Mucosa of descending colon (tissue), 3 donors: ENCODE measurements around the gene HAND2. TPM values are rescaled to one million over a fixed set of nuclear protein-coding genes. Genes with fewer than 3 reads are reported as not detected.

Experiments used
- ATAC-seq: fragments of 200-7000 bp; cut with Tn5 transposase; one replicate; pipeline ENCODE4 v1.9.1; 2020; ENCODE audit warnings: mild to moderate bottlenecking, moderate library complexity
- DNase-seq, 3 donors: peaks; one replicate each; pipeline ENCODE4 v3.0.0-alpha.2; 2020
- H3K36me3 ChIP-seq: fragments of 200-600 bp; one replicate; pipeline ENCODE4 v1.8.0; 2021; ENCODE audit warnings: low read depth, mild to moderate bottlenecking
- H3K4me1 ChIP-seq: fragments of 200-600 bp; one replicate; pipeline ENCODE4 v1.8.0; 2021; ENCODE audit warnings: low read depth, mild to moderate bottlenecking
- H3K4me3 ChIP-seq: fragments of 200-600 bp; one replicate; pipeline ENCODE4 v1.8.0; 2021; ENCODE audit warnings: mild to moderate bottlenecking
- H3K9me3 ChIP-seq: fragments of 200-600 bp; one replicate; pipeline ENCODE4 v1.8.0; 2021; ENCODE audit warnings: mild to moderate bottlenecking
- CTCF ChIP-seq: fragments of 200-600 bp; IDR thresholded peaks from one replicate; pipeline ENCODE4 v1.8.0; 2022; ENCODE audit warnings: antibody characterized with exemption, mild to moderate bottlenecking
- intact Hi-C, 2 donors: fragments of 100-400 bp; cut with DNase I in 1 of 2; cut with micrococcal nuclease in 1 of 2; formaldehyde crosslinking; loops; one replicate each; pipeline versions ENCODE4 v1.11.0 to v1.11.1; 2022; cut with DNase I, micrococcal nuclease
- total RNA-seq, 3 donors: library from RNA; stranded (reverse); fragmentation: NEBNext Ultra II Directional in 2 of 3; extraction: Animal tissue kit (Norgen Biotek cat#: 25700) in 2 of 3; gene quantifications; one replicate each; pipeline versions ENCODE4 v1.2.1 to v1.2.4, GENCODE V29; 2021 to 2023
- donor health status: DM: no; HTN: no; CAD: no; lungs with moderate emphysema.
- donor health status: DM: no; HTN: no; CAD: no.
- donor health status: DM: no; HTN: yes; CAD: no.

Gene HAND2
- total RNA-seq, 3 donors from 2014 or later: 3.3 to 175 (median 11.8) TPM

- no peak for ATAC-seq
- DNase-seq: no peak
- TF ChIP-seq CTCF: no peak
- Histone ChIP-seq H3K9me3 (no peaks in the 10 kb centered on the region), H3K36me3 (no peaks in the 10 kb centered on the region), H3K4me1 (no peaks in the 10 kb centered on the region), H3K4me3 (no peak overlapping the region)
- intact Hi-C loops: no loop called here
These were observed 41.4 kb downstream of the HAND2 start for GRCh38 chr4:173488656-173489055.

GRCh38 chr4:173488074-173488473 lies 42.0 kb downstream of the HAND2 start:
- Histone ChIP-seq H3K4me1 (no peaks in the 10 kb centered on the region), H3K36me3 (no peaks in the 10 kb centered on the region), H3K9me3 (no peaks in the 10 kb centered on the region), H3K4me3 (no peak overlapping the region)
- ATAC-seq (no peak), DNase-seq (no peak)
- intact Hi-C loops: no loop called here
- no peak for TF ChIP-seq CTCF

- Histone ChIP-seq H3K36me3 (no peaks in the 10 kb centered on the region), H3K4me1 (no peaks in the 10 kb centered on the region), H3K4me3 (no peak overlapping the region), H3K9me3 (no peaks in the 10 kb centered on the region)
- intact Hi-C loops: no loop called here
- ATAC-seq (no peak), DNase-seq (no peak)
- TF ChIP-seq CTCF: no peak
These were observed 43.2 kb downstream of the HAND2 start for GRCh38 chr4:173486714-173487392.

- H3K4me1 ChIP-seq: no peaks in the 10 kb centered on the region
- no peak for DNase-seq
- no peak overlapping the region for H3K4me3 ChIP-seq
- intact Hi-C loops: no loop called here
- TF ChIP-seq CTCF: no peak
- H3K9me3 ChIP-seq: no peaks in the 10 kb centered on the region
- H3K36me3 ChIP-seq: no peaks in the 10 kb centered on the region
- ATAC-seq: no peak
These were observed 44.9 kb downstream of the HAND2 start for GRCh38 chr4:173485164-173485563.

DNA sequence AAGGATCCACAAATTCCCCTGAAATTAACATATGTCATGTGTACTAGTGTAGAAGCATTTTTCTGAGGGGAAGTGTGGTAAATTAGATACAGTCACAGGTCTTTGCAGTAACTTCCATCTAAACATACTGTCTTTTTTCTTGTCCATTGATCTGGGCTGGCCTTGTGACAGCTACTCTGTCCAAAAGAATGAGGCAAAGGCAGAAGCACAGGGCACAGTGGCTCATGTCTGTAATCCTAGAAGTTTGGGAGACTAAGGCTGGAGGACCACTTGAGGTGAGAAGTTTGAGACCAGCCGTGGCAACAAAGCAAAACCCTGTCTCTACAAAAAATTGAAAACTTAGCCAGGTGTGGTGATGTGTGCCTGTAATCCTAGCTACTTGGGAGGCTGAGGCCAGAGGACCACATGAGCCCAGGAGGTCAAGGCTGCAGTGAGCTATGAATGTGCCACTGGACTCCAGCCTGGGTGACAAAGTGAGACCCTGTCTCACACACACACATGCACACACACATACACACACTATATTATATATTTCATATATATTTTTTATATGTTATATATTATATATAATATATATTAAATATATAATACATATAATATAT lies 47.6 kb downstream of the HAND2 start:
- Histone ChIP-seq H3K9me3 (no peaks in the 10 kb centered on the region), H3K4me1 (no peaks in the 10 kb centered on the region), H3K36me3 (no peaks in the 10 kb centered on the region), H3K4me3 (no peak overlapping the region)
- intact Hi-C loops: no loop called here
- TF ChIP-seq CTCF: no peak
- ATAC-seq (no peak), DNase-seq (no peak)
